ENCODE data around the gene MED28. TPM values are rescaled to one million over a fixed set of nuclear protein-coding genes. Genes with fewer than 3 reads are reported as not detected.

The MED28 gene
- total RNA-seq, 1 experiment from 2014 or later = 43.1 TPM

DNA sequence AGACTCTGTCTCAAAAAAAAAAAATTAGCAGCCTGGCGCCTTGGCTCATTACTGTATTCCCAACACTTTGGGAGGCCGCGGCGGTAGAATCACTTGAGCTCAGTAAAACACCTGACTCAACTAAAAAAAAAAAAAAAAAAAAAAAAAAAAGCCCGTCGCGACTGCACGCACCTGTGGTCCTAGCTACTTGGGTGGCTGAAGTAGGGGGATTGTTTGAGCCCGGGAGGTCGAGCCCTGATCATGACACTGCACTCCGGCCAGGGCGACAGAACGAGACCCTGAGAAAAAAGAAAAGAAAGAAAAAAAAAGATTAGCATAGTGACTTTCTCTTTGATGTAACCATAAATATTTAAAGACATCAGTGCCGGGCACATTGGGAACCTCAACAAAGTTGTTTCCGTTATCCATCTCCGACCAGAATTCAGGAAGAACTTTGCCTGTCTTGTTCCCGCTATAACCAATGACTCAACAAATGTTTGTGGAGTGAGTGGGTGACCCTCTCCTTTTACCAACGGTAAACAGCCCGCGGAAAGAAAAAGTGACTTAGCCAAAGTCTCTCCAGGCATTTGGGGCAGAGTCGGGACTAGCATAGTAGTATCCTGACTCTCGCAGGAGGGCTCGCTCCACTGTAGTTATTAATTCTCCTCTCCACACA is 553 bp upstream of the MED28 start:
- CTCF ChIA-PET = no interaction called here
- Histone ChIP-seq H3K9me2 (ENCODE audit: insufficient read depth) (no peaks in the 10 kb centered on the region), H2AFZ (peak overlapping the region; percentile 85), H3K9me3 (ENCODE audit: insufficient read depth, low read depth) (no peaks in the 10 kb centered on the region), H3K4me3 (peak overlapping the region; percentile 72), H3F3A (ENCODE audit: insufficient read depth, low read depth) (peaks cover 5% of the 10 kb centered on the region; the same call in 1 of the 2 replicates), H3K27ac (peak overlapping the region; percentile 51), H4K20me1 (ENCODE audit: insufficient read depth) (peaks cover 1% of the 10 kb centered on the region; the same call in 1 of the 2 replicates), H3K27me3 (ENCODE audit: insufficient read depth, low read depth) (no peaks in the 10 kb centered on the region), H3K4me1 (replicated peaks; ENCODE audit: insufficient read depth) (no peaks in the 10 kb centered on the region), H3K79me2 (ENCODE audit: low read depth) (peaks cover 35% of the 10 kb centered on the region), H3K36me3 (ENCODE audit: low read depth) (no peaks in the 10 kb centered on the region), H3K4me2 (peak overlapping the region; percentile 80)
- POLR2A ChIA-PET (ENCODE audit: unreplicated experiment) = no interaction called here
- TSS peak; percentile 64 for BruUV-seq (replicated peaks)
- TF ChIP-seq EZH2 (IDR thresholded peaks at IDR 0.05; ENCODE audit: low read depth) (no peak), CTCF (conservative IDR thresholded peaks at IDR 0.05) (no peak)
- peak; percentile 9 to 65 for DNase-seq
- intact Hi-C loops (cut with micrococcal nuclease; ENCODE audit: unreplicated experiment) = loop anchor here (2.0 kb wide), 2 partner anchors 37 to 197 kb away; partner anchors contain the start of genes DCAF16, LAP3 and NCAPG

DNA sequence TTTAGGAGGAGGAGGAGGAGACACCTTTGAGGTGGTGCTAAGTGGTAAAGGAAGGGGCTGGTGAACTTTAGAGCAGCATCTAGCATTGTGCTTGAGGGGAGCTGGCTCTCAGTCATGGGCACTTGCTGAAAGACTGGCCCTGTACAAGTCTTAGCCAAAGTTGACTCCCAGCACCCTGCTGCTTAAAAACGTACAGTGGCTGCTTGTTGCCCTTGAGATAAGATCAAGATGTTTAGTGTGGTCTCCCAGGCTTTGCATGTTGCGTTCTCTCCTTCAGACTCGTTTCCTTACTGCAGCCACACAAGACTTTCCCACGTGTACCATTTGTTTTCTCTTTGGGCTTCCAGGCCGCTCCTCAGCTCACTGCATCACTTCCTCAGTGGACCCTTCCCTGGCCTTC is 1.8 kb downstream of the MED28 start:
- peaks cover 3% of the 10 kb centered on the region; the same call in 1 of the 2 replicates for H3K36me3 ChIP-seq (ENCODE audit: low read depth)
- H3K4me2 ChIP-seq = no peak overlapping the region
- TF ChIP-seq EZH2 (IDR thresholded peaks at IDR 0.05; ENCODE audit: low read depth) (no peak), CTCF (conservative IDR thresholded peaks at IDR 0.05) (no peak)
- intact Hi-C loops (cut with micrococcal nuclease; ENCODE audit: unreplicated experiment) = no loop called here
- no TSS peak for BruUV-seq (replicated peaks)
- ChIA-PET CTCF (no interaction called here), POLR2A (ENCODE audit: unreplicated experiment) (no interaction called here)
- H3K79me2 ChIP-seq (ENCODE audit: low read depth) = peaks cover 35% of the 10 kb centered on the region
- H3K9me3 ChIP-seq (ENCODE audit: insufficient read depth, low read depth) = no peaks in the 10 kb centered on the region
- no peak overlapping the region for H3K27ac ChIP-seq
- H3K9me2 ChIP-seq (ENCODE audit: insufficient read depth) = no peaks in the 10 kb centered on the region
- peaks cover 5% of the 10 kb centered on the region; the same call in 1 of the 2 replicates for H4K20me1 ChIP-seq (ENCODE audit: insufficient read depth)
- peaks cover 5% of the 10 kb centered on the region; the same call in 1 of the 2 replicates for H3F3A ChIP-seq (ENCODE audit: insufficient read depth, low read depth)
- no peak overlapping the region for H2AFZ ChIP-seq
- no peak overlapping the region for H3K4me3 ChIP-seq
- H3K27me3 ChIP-seq (ENCODE audit: insufficient read depth, low read depth) = no peaks in the 10 kb centered on the region
- DNase-seq = no peak
- H3K4me1 ChIP-seq (replicated peaks; ENCODE audit: insufficient read depth) = no peaks in the 10 kb centered on the region

DNA sequence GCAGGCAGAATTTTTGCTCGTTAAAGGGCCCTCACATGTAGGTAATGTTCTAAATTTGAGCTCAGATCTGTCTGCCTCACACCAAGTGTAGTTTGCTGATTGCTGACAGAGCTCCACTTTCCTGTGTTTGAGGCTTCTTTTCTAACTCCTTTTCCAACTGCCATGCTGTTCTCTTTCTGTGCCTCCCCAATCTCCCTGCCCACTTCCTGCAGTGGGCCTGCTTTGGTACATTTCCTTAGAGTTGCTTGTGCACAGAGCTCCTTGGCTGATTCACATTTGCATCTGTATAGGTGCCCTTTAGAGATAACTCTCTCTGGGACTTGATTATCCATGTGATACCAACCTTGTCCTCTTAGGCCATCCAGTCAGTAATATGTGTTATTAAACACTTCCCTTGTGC is 4.5 kb downstream of the MED28 start:
- no peak overlapping the region for H3K4me2 ChIP-seq
- no peaks in the 10 kb centered on the region for H3K4me1 ChIP-seq (replicated peaks; ENCODE audit: insufficient read depth)
- ChIA-PET POLR2A (ENCODE audit: unreplicated experiment) (interaction anchor here (0.7 kb wide), 1 partner anchor 206 kb away, joined by 6 read pairs; no protein-coding TSS in a partner anchor), CTCF (no interaction called here)
- TF ChIP-seq EZH2 (IDR thresholded peaks at IDR 0.05; ENCODE audit: low read depth) (no peak), CTCF (conservative IDR thresholded peaks at IDR 0.05) (no peak)
- H3K27ac ChIP-seq = no peak overlapping the region
- H3K27me3 ChIP-seq (ENCODE audit: insufficient read depth, low read depth) = no peaks in the 10 kb centered on the region
- H4K20me1 ChIP-seq (ENCODE audit: insufficient read depth) = peaks cover 5% of the 10 kb centered on the region; the same call in 1 of the 2 replicates
- H3K36me3 ChIP-seq (ENCODE audit: low read depth) = peaks cover 6% of the 10 kb centered on the region
- H3K9me2 ChIP-seq (ENCODE audit: insufficient read depth) = no peaks in the 10 kb centered on the region
- no peaks in the 10 kb centered on the region for H3K9me3 ChIP-seq (ENCODE audit: insufficient read depth, low read depth)
- H2AFZ ChIP-seq = no peak overlapping the region
- no peak overlapping the region for H3K4me3 ChIP-seq
- BruUV-seq (replicated peaks) = no TSS peak
- intact Hi-C loops (cut with micrococcal nuclease; ENCODE audit: unreplicated experiment) = no loop called here
- H3K79me2 ChIP-seq (ENCODE audit: low read depth) = peaks cover 35% of the 10 kb centered on the region
- no peak for DNase-seq
- H3F3A ChIP-seq (ENCODE audit: insufficient read depth, low read depth) = peaks cover 3% of the 10 kb centered on the region; the same call in 1 of the 2 replicates

Measured in PC-9 (cell line).